RWPE2 (cell line): ENCODE results near the gene DEPDC4.
A peak's percentile ranks its signal among the peaks of the same experiment; 100 is the strongest.

Source experiments
- ATAC-seq: fragments of 200-7000 bp; cut with Tn5 transposase; 3 replicates; pipeline ENCODE4 v1.9.1; 2021; ENCODE audit warnings: low read depth
- DNase-seq: peaks from one replicate; pipeline ENCODE4 v3.0.0-alpha.2; 2020; ENCODE audit warnings: low spot score
- H3K27ac ChIP-seq: fragments of 450-650 bp; 2 replicates; pipeline ENCODE4 v1.5.1; 2017; ENCODE audit warnings: mild to moderate bottlenecking; ENCODE audit not compliant: poor library complexity, severe bottlenecking
- H3K27me3 ChIP-seq: fragments of 250-450 bp; sonication (Bioruptor Pico); 2 replicates; pipeline ENCODE4 v1.5.1; 2021; ENCODE audit warnings: mild to moderate bottlenecking, moderate library complexity; ENCODE audit not compliant: insufficient read depth, poor library complexity, severe bottlenecking
- H3K36me3 ChIP-seq: fragments of 250-450 bp; sonication (Bioruptor Pico); 2 replicates; pipeline ENCODE4 v1.5.1; 2020; ENCODE audit warnings: low read depth, mild to moderate bottlenecking, moderate library complexity
- H3K4me1 ChIP-seq: fragments of 250-450 bp; sonication (Bioruptor Pico); 2 replicates; pipeline ENCODE4 v1.5.1; 2021; ENCODE audit warnings: mild to moderate bottlenecking, moderate library complexity; ENCODE audit not compliant: insufficient read depth, poor library complexity, severe bottlenecking
- H3K4me3 ChIP-seq: fragments of 250-450 bp; sonication (Bioruptor Pico); 2 replicates; pipeline ENCODE4 v1.5.1; 2021; ENCODE audit warnings: mild to moderate bottlenecking, moderate library complexity; ENCODE audit not compliant: severe bottlenecking
- H3K9me3 ChIP-seq: fragments of 250-450 bp; sonication (Bioruptor Pico); 2 replicates; pipeline ENCODE4 v1.5.1; 2021; ENCODE audit warnings: mild to moderate bottlenecking, moderate library complexity; ENCODE audit not compliant: severe bottlenecking
- CTCF ChIP-seq: fragments of 450-650 bp; IDR thresholded peaks from one replicate; pipeline ENCODE4 v1.5.1; 2017; ENCODE audit warnings: mild to moderate bottlenecking, moderate library complexity; ENCODE audit not compliant: poor library complexity, severe bottlenecking

DEPDC4 gene

GRCh38 chr12:100258127-100258526, 8.8 kb downstream of the DEPDC4 start:
- TF ChIP-seq CTCF: no peak

GRCh38 chr12:100254876-100255275, 12.0 kb downstream of the DEPDC4 start:
- Histone ChIP-seq H3K4me3 (no peak overlapping the region), H3K27ac (no peak overlapping the region), H3K36me3 (no peaks in the 10 kb centered on the region), H3K27me3 (no peaks in the 10 kb centered on the region), H3K9me3 (no peaks in the 10 kb centered on the region), H3K4me1 (no peaks in the 10 kb centered on the region)
- DNase-seq: no peak
- TF ChIP-seq CTCF: no peak
- peak; percentile 55; the same call in 2 of the 3 replicates for ATAC-seq

More at GRCh38 chr12:100258127-100258526, 8.8 kb downstream of the DEPDC4 start:
- no peak for DNase-seq
- Histone ChIP-seq H3K9me3 (no peaks in the 10 kb centered on the region), H3K36me3 (no peaks in the 10 kb centered on the region), H3K27me3 (no peaks in the 10 kb centered on the region), H3K27ac (no peak overlapping the region), H3K4me3 (no peak overlapping the region), H3K4me1 (no peaks in the 10 kb centered on the region)
- ATAC-seq: no peak

GRCh38 chr12:100253437-100253836, 13.4 kb downstream of the DEPDC4 start:
- no peak for TF ChIP-seq CTCF
- Histone ChIP-seq H3K4me1 (no peaks in the 10 kb centered on the region), H3K9me3 (no peaks in the 10 kb centered on the region), H3K4me3 (no peak overlapping the region), H3K27me3 (no peaks in the 10 kb centered on the region), H3K36me3 (no peaks in the 10 kb centered on the region), H3K27ac (no peak overlapping the region)
- DNase-seq (no peak), ATAC-seq (no peak)

- Histone ChIP-seq H3K27me3 (no peaks in the 10 kb centered on the region), H3K27ac (no peak overlapping the region), H3K36me3 (no peaks in the 10 kb centered on the region), H3K9me3 (no peaks in the 10 kb centered on the region), H3K4me1 (no peaks in the 10 kb centered on the region), H3K4me3 (no peak overlapping the region)
- ATAC-seq (no peak), DNase-seq (no peak)
- no peak for TF ChIP-seq CTCF
These were observed 15.0 kb downstream of the DEPDC4 start for GRCh38 chr12:100251917-100252316.

GRCh38 chr12:100249941-100250340, 16.9 kb downstream of the DEPDC4 start:
- ATAC-seq (no peak), DNase-seq (no peak)
- H3K4me1 ChIP-seq: no peaks in the 10 kb centered on the region
- no peaks in the 10 kb centered on the region for H3K27me3 ChIP-seq
- H3K36me3 ChIP-seq: no peaks in the 10 kb centered on the region
- no peak for TF ChIP-seq CTCF
- H3K9me3 ChIP-seq: no peaks in the 10 kb centered on the region
- no peak overlapping the region for H3K27ac ChIP-seq
- no peak overlapping the region for H3K4me3 ChIP-seq
